Neuron (in vitro differentiated cells): ENCODE data around the gene GABBR2.

Experiments used
- H2AFZ ChIP-seq: one replicate; pipeline ENCODE4 v1.6.1; 2013; ENCODE audit warnings: low read depth, mild to moderate bottlenecking, inconsistent platforms, low read length, moderate library complexity
- H3K27me3 ChIP-seq: one replicate; pipeline ENCODE4 v1.6.1; 2013; ENCODE audit warnings: low read length; ENCODE audit not compliant: insufficient read depth
- H3K36me3 ChIP-seq: one replicate; pipeline ENCODE4 v1.6.1; 2013; ENCODE audit warnings: low read length; ENCODE audit not compliant: insufficient read depth
- H3K4me1 ChIP-seq: one replicate; pipeline ENCODE4 v1.6.1; 2013; ENCODE audit warnings: low read length; ENCODE audit not compliant: insufficient read depth
- H3K4me3 ChIP-seq: 2 replicates; pipeline ENCODE4 v1.5.1; 2013; ENCODE audit warnings: mild to moderate bottlenecking, low read length, moderate library complexity
- H3K9me3 ChIP-seq: one replicate; pipeline ENCODE4 v1.6.1; 2013; ENCODE audit warnings: low read length

The GABBR2 gene

DNA sequence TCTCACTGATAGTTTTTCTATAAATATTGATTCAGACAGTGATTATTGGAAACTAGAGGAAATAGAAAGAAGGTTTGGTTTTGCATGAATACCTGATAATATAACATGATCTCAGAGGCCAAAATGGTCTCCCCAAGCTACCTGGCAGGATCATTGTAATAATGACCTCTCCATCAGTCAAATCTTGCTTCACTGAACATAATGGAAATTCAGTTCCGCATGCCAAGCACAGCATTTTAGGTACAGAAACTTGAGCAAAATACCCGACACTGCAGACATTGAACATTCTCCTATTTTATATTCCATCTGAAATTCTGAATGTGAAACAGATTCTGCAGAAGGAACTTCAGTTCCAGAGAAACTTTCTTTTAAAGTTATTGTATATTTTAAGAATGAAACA is 444.2 kb downstream of the GABBR2 start:
- Histone ChIP-seq H3K4me3 (no peak overlapping the region), H3K9me3 (no peaks in the 10 kb centered on the region), H3K4me1 (no peaks in the 10 kb centered on the region), H3K36me3 (no peaks in the 10 kb centered on the region), H3K27me3 (peaks cover 4% of the 10 kb centered on the region), H2AFZ (no peak overlapping the region)

DNA sequence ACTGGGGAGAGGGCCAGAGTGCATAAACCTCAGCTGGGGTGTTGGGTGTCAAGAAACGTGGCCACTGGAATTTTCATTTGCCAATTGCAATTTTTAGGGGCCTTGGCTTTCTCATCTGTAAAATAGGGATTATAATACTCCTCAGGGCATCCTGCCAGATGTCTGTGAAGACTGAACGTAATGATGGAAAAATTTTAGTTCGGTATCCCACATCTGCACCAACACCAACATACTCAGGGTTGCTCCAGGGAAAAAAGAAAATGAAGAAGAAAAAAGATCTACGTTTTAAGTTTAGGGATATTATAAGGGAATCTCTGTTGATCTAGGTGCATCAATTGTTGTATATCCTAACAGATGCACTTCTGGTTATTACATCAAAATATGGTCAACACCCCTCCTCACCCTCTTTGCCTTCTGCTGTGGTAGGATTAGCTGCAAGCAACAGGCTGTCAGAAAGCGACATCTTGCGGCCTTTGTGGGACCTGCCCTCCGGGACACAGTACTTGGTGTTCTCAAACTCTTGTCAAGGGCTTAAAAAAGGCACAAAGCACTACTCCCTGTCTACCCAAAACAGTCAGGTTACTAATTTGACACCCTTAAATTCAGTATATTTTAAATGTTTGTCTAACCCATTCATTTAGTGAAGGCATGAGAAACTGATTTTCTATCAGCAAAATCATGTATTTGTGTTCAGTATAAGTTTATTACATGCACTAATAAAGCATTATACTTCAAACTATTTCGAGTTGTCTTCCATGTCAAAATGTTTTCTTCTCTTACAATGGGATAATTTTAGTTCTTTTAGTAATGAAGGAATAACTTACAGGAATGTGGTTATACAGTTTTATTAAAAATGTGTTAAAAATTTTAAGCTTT is 445.0 kb downstream of the GABBR2 start:
- Histone ChIP-seq H3K27me3 (peaks cover 4% of the 10 kb centered on the region), H3K4me3 (no peak overlapping the region), H2AFZ (no peak overlapping the region), H3K9me3 (no peaks in the 10 kb centered on the region), H3K4me1 (no peaks in the 10 kb centered on the region), H3K36me3 (no peaks in the 10 kb centered on the region)

GRCh38 chr9:98263080-98263479 is 445.7 kb downstream of the GABBR2 start:
- H3K36me3 ChIP-seq: no peaks in the 10 kb centered on the region
- no peak overlapping the region for H2AFZ ChIP-seq
- peaks cover 4% of the 10 kb centered on the region for H3K27me3 ChIP-seq
- H3K4me1 ChIP-seq: no peaks in the 10 kb centered on the region
- no peak overlapping the region for H3K4me3 ChIP-seq
- no peaks in the 10 kb centered on the region for H3K9me3 ChIP-seq

DNA sequence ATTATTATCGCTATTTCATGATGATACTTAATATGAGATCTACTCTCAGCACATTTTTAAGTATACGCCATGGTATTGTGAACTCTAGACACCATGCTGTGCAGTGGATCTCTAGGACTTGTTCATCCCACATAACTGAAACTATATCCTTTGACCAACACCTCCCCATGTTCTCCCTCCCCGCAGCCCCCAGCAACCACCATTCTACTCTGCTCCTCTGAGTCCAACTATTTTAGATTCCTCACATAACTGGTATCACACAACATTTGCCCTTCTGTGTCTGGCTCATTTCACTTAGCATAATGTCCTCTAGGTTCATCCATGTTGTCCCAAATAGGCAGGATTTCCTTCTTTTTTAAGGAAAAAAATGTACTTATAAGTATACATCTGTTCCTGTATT is 446.7 kb downstream of the GABBR2 start:
- no peaks in the 10 kb centered on the region for H3K9me3 ChIP-seq
- no peak overlapping the region for H2AFZ ChIP-seq
- H3K4me1 ChIP-seq: no peaks in the 10 kb centered on the region
- no peaks in the 10 kb centered on the region for H3K36me3 ChIP-seq
- H3K27me3 ChIP-seq: peaks cover 4% of the 10 kb centered on the region
- H3K4me3 ChIP-seq: no peak overlapping the region

DNA sequence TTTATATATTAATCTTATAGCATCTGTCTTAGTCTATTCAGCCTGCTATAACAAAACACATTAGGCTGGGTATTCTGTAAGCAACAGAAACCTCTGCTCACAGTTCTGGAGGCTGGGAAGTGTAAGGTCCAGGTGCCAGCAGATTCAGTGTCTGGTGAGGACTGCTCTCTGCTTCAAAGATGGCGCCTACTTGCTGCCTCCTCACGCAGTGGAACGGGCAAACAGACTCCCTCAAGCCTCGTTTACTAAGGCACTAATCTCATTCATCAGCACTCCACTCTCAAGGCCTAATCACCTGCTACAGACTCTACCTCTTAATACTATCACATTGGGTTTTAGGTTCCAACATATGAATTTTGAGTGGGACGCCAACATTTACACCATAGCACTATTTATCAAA is 448.1 kb downstream of the GABBR2 start:
- no peaks in the 10 kb centered on the region for H3K36me3 ChIP-seq
- H3K27me3 ChIP-seq: peaks cover 4% of the 10 kb centered on the region
- H3K4me1 ChIP-seq: peaks cover 5% of the 10 kb centered on the region
- H3K4me3 ChIP-seq: no peak overlapping the region
- no peak overlapping the region for H2AFZ ChIP-seq
- H3K9me3 ChIP-seq: no peaks in the 10 kb centered on the region

DNA sequence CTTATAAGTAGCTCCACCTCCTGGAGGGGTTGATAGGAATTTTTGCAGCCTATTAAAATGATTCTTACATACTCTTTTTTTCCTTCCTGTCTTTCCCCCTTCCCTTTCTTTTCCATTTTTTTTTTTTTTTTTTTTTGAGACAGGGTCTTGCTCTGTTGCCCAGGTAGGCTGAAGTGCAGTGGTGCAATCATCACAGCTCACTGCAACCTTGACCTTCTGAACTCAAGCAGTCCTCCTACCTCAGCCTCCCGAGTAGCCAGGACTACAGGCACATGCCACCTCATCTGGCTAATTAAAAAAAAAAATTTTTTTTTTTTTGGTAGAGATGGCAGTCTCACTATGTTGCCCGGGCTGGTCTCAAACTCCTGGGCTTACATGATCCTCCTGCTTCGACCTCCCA is 448.9 kb downstream of the GABBR2 start:
- peaks cover 9% of the 10 kb centered on the region for H3K4me1 ChIP-seq
- no peaks in the 10 kb centered on the region for H3K27me3 ChIP-seq
- H2AFZ ChIP-seq: no peak overlapping the region
- H3K4me3 ChIP-seq: no peak overlapping the region
- H3K36me3 ChIP-seq: no peaks in the 10 kb centered on the region
- H3K9me3 ChIP-seq: no peaks in the 10 kb centered on the region

GRCh38 chr9:98256756-98257155 is 452.0 kb downstream of the GABBR2 start:
- Histone ChIP-seq H3K27me3 (peaks cover 16% of the 10 kb centered on the region), H3K9me3 (no peaks in the 10 kb centered on the region), H2AFZ (peak overlapping the region; percentile 95), H3K4me3 (peak overlapping the region; percentile 65), H3K36me3 (no peaks in the 10 kb centered on the region), H3K4me1 (peaks cover 10% of the 10 kb centered on the region)

- Histone ChIP-seq H3K9me3 (no peaks in the 10 kb centered on the region), H3K4me3 (peak within 1 kb of the TSS; percentile 65), H3K27me3 (peaks cover 16% of the 10 kb centered on the region), H3K4me1 (peaks cover 10% of the 10 kb centered on the region), H3K36me3 (no peaks in the 10 kb centered on the region), H2AFZ (peak within 1 kb of the TSS; percentile 95)
Measured at GRCh38 chr9:98255578-98256296, 453.0 kb downstream of the GABBR2 start, which contains the start of gene TBC1D2. TSS of gene TBC1D2 (minus strand) at chr9:98255649. CDS start at chr9:98255541, 108 bp downstream.

- Histone ChIP-seq H3K36me3 (no peaks in the 10 kb centered on the region), H3K4me1 (peaks cover 10% of the 10 kb centered on the region), H3K27me3 (peaks cover 16% of the 10 kb centered on the region), H2AFZ (peak overlapping the region; percentile 95), H3K4me3 (peak overlapping the region; percentile 65), H3K9me3 (no peaks in the 10 kb centered on the region)
Measured at GRCh38 chr9:98255061-98255577, 453.6 kb downstream of the GABBR2 start.

- Histone ChIP-seq H3K9me3 (no peaks in the 10 kb centered on the region), H3K36me3 (no peaks in the 10 kb centered on the region), H3K4me3 (peak overlapping the region; percentile 65), H2AFZ (peak overlapping the region; percentile 95), H3K4me1 (peaks cover 10% of the 10 kb centered on the region), H3K27me3 (peaks cover 16% of the 10 kb centered on the region)
Measured at GRCh38 chr9:98254228-98255060, 454.3 kb downstream of the GABBR2 start.

- H3K4me1 ChIP-seq: peaks cover 10% of the 10 kb centered on the region
- no peak overlapping the region for H2AFZ ChIP-seq
- H3K36me3 ChIP-seq: no peaks in the 10 kb centered on the region
- H3K27me3 ChIP-seq: peaks cover 16% of the 10 kb centered on the region
- H3K9me3 ChIP-seq: no peaks in the 10 kb centered on the region
- H3K4me3 ChIP-seq: no peak overlapping the region
Measured at GRCh38 chr9:98253565-98253964, 455.2 kb downstream of the GABBR2 start.

GRCh38 chr9:98251551-98251950 is 457.2 kb downstream of the GABBR2 start:
- no peak overlapping the region for H3K4me3 ChIP-seq
- H2AFZ ChIP-seq: no peak overlapping the region
- no peaks in the 10 kb centered on the region for H3K36me3 ChIP-seq
- H3K9me3 ChIP-seq: no peaks in the 10 kb centered on the region
- H3K27me3 ChIP-seq: peaks cover 16% of the 10 kb centered on the region
- H3K4me1 ChIP-seq: peaks cover 6% of the 10 kb centered on the region
